ENCODE measurements around the gene TENM4.

- no peak for TF ChIP-seq USF2 (IDR thresholded peaks at IDR 0.05; ENCODE audit: borderline replicate concordance, low read depth, low read length)
- no peak for TF ChIP-seq GABPA (IDR thresholded peaks at IDR 0.05; ENCODE audit: low read depth)
- no peak for TF ChIP-seq POLR2A (IDR thresholded peaks at IDR 0.05; ENCODE audit: low read depth, low read length)
- TF ChIP-seq MAX (IDR thresholded peaks at IDR 0.05; ENCODE audit: low read depth, low read length), result no peak
- no peak for TF ChIP-seq HCFC1 (IDR thresholded peaks at IDR 0.05; ENCODE audit: low read length)
- TF ChIP-seq CTCF (IDR thresholded peaks at IDR 0.05 in 2 of 3, conservative IDR thresholded peaks at IDR 0.05 in 1 of 3; ENCODE audit: control insufficient read depth in 2 of 3, extremely low read depth in 1 of 3, insufficient read depth in 1 of 3, low read depth in 3 of 3, low read length in 3 of 3), result no peak
- no peak for TF ChIP-seq IRF3 (IDR thresholded peaks at IDR 0.05)
- TF ChIP-seq SP1 (IDR thresholded peaks at IDR 0.05; ENCODE audit: low read depth, low read length), result no peak
- TF ChIP-seq BHLHE40 (IDR thresholded peaks at IDR 0.05; ENCODE audit: borderline replicate concordance in 1 of 2, low read depth in 2 of 2, low read length in 1 of 2), result no peak
- TF ChIP-seq ZNF384 (IDR thresholded peaks at IDR 0.05; ENCODE audit: borderline replicate concordance, low read depth, low read length), result no peak
Observed at GRCh38 chr11:78783301-78783700, 657.5 kb downstream of the TENM4 start.
